HEK293 (cell line): Measurements from ENCODE around the gene GID8.

Experiments used
- CTCF ChIA-PET: fragments of 350-600 bp; formaldehyde crosslinking; extraction: SDS; loops from one replicate; lab custom pipeline; 2021; ENCODE audit warnings: antibody characterized with exemption; lab: Yijun Ruan, JAX
- POLR2A ChIA-PET: fragments of 300-600 bp; formaldehyde crosslinking; extraction: SDS; loops from one replicate; lab custom pipeline; 2020; ENCODE audit warnings: antibody characterized with exemption, inconsistent platforms; lab: Yijun Ruan, JAX
- H3K27ac ChIP-seq: fragments of 200-500 bp; sonication (Bioruptor generic); 2 replicates; pipeline ENCODE4 v1.5.1; 2014; ENCODE audit warnings: low read depth, low read length, control low read depth, inconsistent platforms; ENCODE audit errors: extremely low read depth
- H3K36me3 ChIP-seq, 2 experiments: fragments of 200-500 bp in 1 of 2; sonication (Bioruptor generic) in 1 of 2; 1 replicate in 1 of 2; 2 replicates in 1 of 2; pipeline ENCODE4 v1.5.1; 2014 to 2017; ENCODE audit warnings: inconsistent platforms in 2 of 2, low read length in 2 of 2; ENCODE audit not compliant: control insufficient read depth in 2 of 2, insufficient read depth in 1 of 2
- H3K4me1 ChIP-seq: fragments of 200-500 bp; sonication (Bioruptor generic); 2 replicates; pipeline ENCODE4 v1.5.1; 2014; ENCODE audit warnings: mild to moderate bottlenecking, low read length, inconsistent platforms; ENCODE audit not compliant: control insufficient read depth, insufficient read depth
- H3K4me3 ChIP-seq: 2 replicates; pipeline ENCODE4 v1.5.1; 2011; ENCODE audit warnings: low read depth, mild to moderate bottlenecking, control low read depth, low read length, moderate library complexity
- H3K9me3 ChIP-seq: fragments of 200-500 bp; sonication (Bioruptor generic); 2 replicates; pipeline ENCODE4 v1.5.1; 2014; ENCODE audit warnings: low read depth, low read length, inconsistent platforms; ENCODE audit not compliant: control insufficient read depth, insufficient read depth
- EGR2 ChIP-seq: fragments of 450-650 bp; formaldehyde crosslinking; IDR thresholded peaks from 2 replicates; pipeline ENCODE4 v1.5.1; 2016; ENCODE audit warnings: low read depth, missing biosample characterization, missing genetic modification characterization
- GLIS1 ChIP-seq: fragments of 450-650 bp; formaldehyde crosslinking; IDR thresholded peaks from 2 replicates; pipeline ENCODE4 v1.5.1; 2016; ENCODE audit warnings: missing biosample characterization, missing genetic modification characterization
- GLIS2 ChIP-seq: fragments of 450-650 bp; formaldehyde crosslinking; IDR thresholded peaks from 2 replicates; pipeline ENCODE4 v1.5.1; 2016; ENCODE audit warnings: missing biosample characterization, missing genetic modification characterization
- SP7 ChIP-seq: fragments of 450-650 bp; formaldehyde crosslinking; IDR thresholded peaks from 2 replicates; pipeline ENCODE4 v1.5.1; 2016; ENCODE audit warnings: missing biosample characterization, missing genetic modification characterization
- ZBTB20 ChIP-seq: fragments of 450-650 bp; formaldehyde crosslinking; IDR thresholded peaks from 2 replicates; pipeline ENCODE4 v1.5.1; 2016; ENCODE audit warnings: missing biosample characterization, missing genetic modification characterization
- ZBTB8A ChIP-seq: fragments of 450-650 bp; formaldehyde crosslinking; IDR thresholded peaks from 2 replicates; pipeline ENCODE4 v1.5.1; 2016; ENCODE audit warnings: missing biosample characterization, missing genetic modification characterization
- ZFHX2 ChIP-seq: fragments of 450-650 bp; formaldehyde crosslinking; conservative IDR thresholded peaks from 2 replicates; pipeline ENCODE4 v1.5.1; 2016; ENCODE audit warnings: missing biosample characterization, missing genetic modification characterization
- ZIC2 ChIP-seq: fragments of 450-650 bp; formaldehyde crosslinking; IDR thresholded peaks from 2 replicates; pipeline ENCODE4 v1.5.1; 2016; ENCODE audit warnings: missing biosample characterization, missing genetic modification characterization
- ZNF121 ChIP-seq: fragments of 450-650 bp; formaldehyde crosslinking; IDR thresholded peaks from 2 replicates; pipeline ENCODE4 v1.5.1; 2016; ENCODE audit warnings: missing biosample characterization, missing genetic modification characterization
- ZNF18 ChIP-seq: fragments of 450-650 bp; formaldehyde crosslinking; IDR thresholded peaks from 2 replicates; pipeline ENCODE4 v1.5.1; 2016; ENCODE audit warnings: missing biosample characterization, missing genetic modification characterization
- ZNF23 ChIP-seq: fragments of 450-650 bp; formaldehyde crosslinking; IDR thresholded peaks from 2 replicates; pipeline ENCODE4 v1.5.1; 2016; ENCODE audit warnings: missing biosample characterization, missing genetic modification characterization, borderline replicate concordance
- ZNF266 ChIP-seq: fragments of 450-650 bp; formaldehyde crosslinking; IDR thresholded peaks from 2 replicates; pipeline ENCODE4 v1.5.1; 2016; ENCODE audit warnings: missing biosample characterization, missing genetic modification characterization, low read depth
- ZNF274 ChIP-seq, 2 experiments: fragments of 200-500 bp in 1 of 2; fragments of 450-650 bp in 1 of 2; sonication (Bioruptor generic) in 1 of 2; formaldehyde crosslinking in 1 of 2; IDR thresholded peaks; 2 replicates each; pipeline versions ENCODE4 v1.5.1 to v1.6.1; 2014 to 2016; ENCODE audit warnings: borderline replicate concordance in 1 of 2, inconsistent platforms in 1 of 2, low read length in 1 of 2, missing biosample characterization in 1 of 2, missing genetic modification characterization in 1 of 2
- ZNF341 ChIP-seq: fragments of 450-650 bp; formaldehyde crosslinking; IDR thresholded peaks from 2 replicates; pipeline ENCODE4; 2016; ENCODE audit warnings: low read depth, missing biosample characterization, missing genetic modification characterization
- ZNF366 ChIP-seq: fragments of 450-650 bp; formaldehyde crosslinking; conservative IDR thresholded peaks from 2 replicates; pipeline ENCODE4 v1.5.1; 2016; ENCODE audit warnings: missing biosample characterization, missing genetic modification characterization
- ZNF423 ChIP-seq: fragments of 450-650 bp; formaldehyde crosslinking; IDR thresholded peaks from 2 replicates; pipeline ENCODE4 v1.5.1; 2016; ENCODE audit warnings: missing biosample characterization, missing genetic modification characterization
- ZNF510 ChIP-seq: fragments of 450-650 bp; formaldehyde crosslinking; IDR thresholded peaks from 2 replicates; pipeline ENCODE4 v1.5.1; 2018; ENCODE audit warnings: mild to moderate bottlenecking, missing genetic modification characterization, missing biosample characterization; ENCODE audit not compliant: insufficient replicate concordance
- ZNF548 ChIP-seq: fragments of 450-650 bp; formaldehyde crosslinking; IDR thresholded peaks from 2 replicates; pipeline ENCODE4 v1.5.1; 2016; ENCODE audit warnings: missing biosample characterization, missing genetic modification characterization
- ZNF560 ChIP-seq: fragments of 450-650 bp; formaldehyde crosslinking; IDR thresholded peaks from 2 replicates; pipeline ENCODE4 v1.5.1; 2017; ENCODE audit warnings: missing biosample characterization, missing genetic modification characterization, borderline replicate concordance
- ZNF561 ChIP-seq: fragments of 450-650 bp; IDR thresholded peaks from 2 replicates; pipeline ENCODE4 v1.5.1; 2018; ENCODE audit warnings: missing biosample characterization, missing genetic modification characterization, borderline replicate concordance
- ZNF624 ChIP-seq: fragments of 450-650 bp; formaldehyde crosslinking; IDR thresholded peaks from 2 replicates; pipeline ENCODE4 v1.5.1; 2017; ENCODE audit warnings: missing biosample characterization, missing genetic modification characterization
- ZNF654 ChIP-seq: fragments of 450-650 bp; formaldehyde crosslinking; IDR thresholded peaks from 2 replicates; pipeline ENCODE4 v1.5.1; 2016; ENCODE audit warnings: low read depth, missing biosample characterization, missing genetic modification characterization
- ZNF658 ChIP-seq: fragments of 450-650 bp; formaldehyde crosslinking; IDR thresholded peaks from 2 replicates; pipeline ENCODE4; 2016; ENCODE audit warnings: missing biosample characterization, missing genetic modification characterization
- ZSCAN18 ChIP-seq: fragments of 450-650 bp; formaldehyde crosslinking; IDR thresholded peaks from 2 replicates; pipeline ENCODE4 v1.5.1; 2016; ENCODE audit warnings: missing biosample characterization, missing genetic modification characterization
- ZSCAN30 ChIP-seq: fragments of 450-650 bp; IDR thresholded peaks from 2 replicates; pipeline ENCODE4 v1.5.1; 2018; ENCODE audit warnings: missing biosample characterization, mild to moderate bottlenecking, missing genetic modification characterization, moderate library complexity
- ZXDB ChIP-seq: fragments of 450-650 bp; formaldehyde crosslinking; IDR thresholded peaks from 2 replicates; pipeline ENCODE4 v1.5.1; 2016; ENCODE audit warnings: missing biosample characterization, missing genetic modification characterization
- TF ChIP-seq, protein P1 (sequence below): fragments of 450-650 bp; formaldehyde crosslinking; optimal IDR thresholded peaks from 2 replicates; pipeline ENCODE3; 2016; ENCODE audit warnings: missing biosample characterization, mild to moderate bottlenecking, missing genetic modification characterization
- TF ChIP-seq, protein P2 (sequence below): fragments of 450-650 bp; formaldehyde crosslinking; IDR thresholded peaks from 2 replicates; pipeline ENCODE4 v1.5.1; 2017; ENCODE audit warnings: missing biosample characterization, missing genetic modification characterization

The GID8 gene

GRCh38 chr20:62920039-62920645 is 17.8 kb upstream of the GID8 start:
- TF ChIP-seq ZBTB20 (tag by site-specific recombination) (no peak), ZNF266 (tag by site-specific recombination) (no peak), ZBTB8A (peak; percentile 38), ZNF18 (tag by site-specific recombination) (peak; percentile 78; the same call in 1 of the 2 replicates), ZNF658 (tag by site-specific recombination) (no peak), ZSCAN30 (tag by site-specific recombination) (peak; percentile 11; the same call in 1 of the 2 replicates), ZNF561 (tag by site-specific recombination) (0 out of 2 replicates have a peak, but pooled peaks have one; percentile 17), GLIS1 (tag by site-specific recombination) (peak; percentile 94), GLIS2 (peak; percentile 60), ZNF121 (tag by site-specific recombination) (no peak), ZNF341 (tag by site-specific recombination) (peak; percentile 84), SP7 (tag by site-specific recombination) (0 out of 2 replicates have a peak, but pooled peaks have one; percentile 20), ZNF654 (no peak), EGR2 (tag by site-specific recombination) (peak; percentile 28; the same call in 1 of the 2 replicates), ZNF366 (tag by site-specific recombination) (no peak), ZNF23 (tag by site-specific recombination) (no peak), ZNF548 (tag by site-specific recombination) (no peak), ZNF510 (tag by site-specific recombination) (no peak), ZNF274 (IDR thresholded peaks at IDR 0.05; ENCODE audit: low read length) (no peak), ZNF274 (tag by site-specific recombination; IDR thresholded peaks at IDR 0.05; ENCODE audit: borderline replicate concordance) (no peak), ZFHX2 (tag by site-specific recombination) (peak; percentile 61), ZNF423 (tag by site-specific recombination) (peak; percentile 62; the same call in 1 of the 2 replicates), ZIC2 (tag by site-specific recombination) (peak; percentile 97)
- TF ChIP-seq, protein P1, sequence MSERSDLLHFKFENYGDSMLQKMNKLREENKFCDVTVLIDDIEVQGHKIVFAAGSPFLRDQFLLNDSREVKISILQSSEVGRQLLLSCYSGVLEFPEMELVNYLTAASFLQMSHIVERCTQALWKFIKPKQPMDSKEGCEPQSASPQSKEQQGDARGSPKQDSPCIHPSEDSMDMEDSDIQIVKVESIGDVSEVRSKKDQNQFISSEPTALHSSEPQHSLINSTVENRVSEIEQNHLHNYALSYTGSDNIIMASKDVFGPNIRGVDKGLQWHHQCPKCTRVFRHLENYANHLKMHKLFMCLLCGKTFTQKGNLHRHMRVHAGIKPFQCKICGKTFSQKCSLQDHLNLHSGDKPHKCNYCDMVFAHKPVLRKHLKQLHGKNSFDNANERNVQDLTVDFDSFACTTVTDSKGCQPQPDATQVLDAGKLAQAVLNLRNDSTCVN (tag by site-specific recombination), result peak; percentile 2
- Histone ChIP-seq H3K4me3 (no peak overlapping the region), H3K4me1 (peaks cover 61% of the 10 kb centered on the region), H3K36me3 (no peaks in the 10 kb centered on the region), H3K27ac (no peak overlapping the region), H3K9me3 (no peaks in the 10 kb centered on the region)
- POLR2A ChIA-PET, result no interaction called here
- CTCF ChIA-PET, result interaction anchor here (0.6 to 3.6 kb wide), 9 partner anchors 8 to 397 kb away, joined by 3 to 33 read pairs (median 8); no protein-coding TSS in a partner anchor

DNA sequence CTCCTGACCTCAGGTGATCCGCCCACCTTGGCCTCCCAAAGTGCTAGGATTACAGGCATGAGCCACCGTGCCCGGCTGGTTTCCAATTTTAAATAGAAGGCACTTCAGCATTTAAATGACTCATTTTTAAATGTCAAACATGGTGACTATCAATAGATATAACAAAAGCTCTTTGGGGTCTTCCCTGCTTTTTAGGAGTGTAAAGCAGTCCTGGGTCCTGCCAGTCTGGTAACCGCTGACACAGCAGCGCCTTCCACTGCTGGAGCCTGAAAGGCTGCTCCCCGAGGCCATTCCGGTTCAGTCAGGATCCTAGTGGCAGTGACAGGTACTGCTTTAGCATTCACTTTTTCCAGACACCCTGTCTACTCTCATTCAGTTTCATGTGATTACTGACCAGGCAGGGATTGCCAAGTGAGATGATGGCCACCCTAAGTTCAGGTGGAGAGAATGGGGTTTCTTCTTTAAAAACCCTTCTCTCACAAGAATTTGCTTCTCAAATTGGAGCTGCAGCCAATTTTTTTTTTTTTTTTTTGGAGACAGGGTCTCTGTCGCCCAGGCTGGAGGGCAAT is 16.7 kb upstream of the GID8 start:
- Histone ChIP-seq H3K27ac (no peak overlapping the region), H3K36me3 (no peaks in the 10 kb centered on the region), H3K4me1 (peaks cover 52% of the 10 kb centered on the region), H3K9me3 (no peaks in the 10 kb centered on the region), H3K4me3 (no peak overlapping the region)
- POLR2A ChIA-PET, result no interaction called here
- CTCF ChIA-PET, result interaction anchor here (0.6 to 3.6 kb wide), 10 partner anchors 9 to 620 kb away, joined by 3 to 33 read pairs (median 6); no protein-coding TSS in a partner anchor
- TF ChIP-seq ZNF560 (tag by site-specific recombination) (no peak), ZNF18 (tag by site-specific recombination) (no peak), ZNF624 (tag by site-specific recombination) (no peak), ZFHX2 (tag by site-specific recombination) (peak; percentile 48; the same call in 1 of the 2 replicates), ZXDB (tag by site-specific recombination) (no peak), ZSCAN18 (tag by site-specific recombination) (no peak)
- TF ChIP-seq, protein P2, sequence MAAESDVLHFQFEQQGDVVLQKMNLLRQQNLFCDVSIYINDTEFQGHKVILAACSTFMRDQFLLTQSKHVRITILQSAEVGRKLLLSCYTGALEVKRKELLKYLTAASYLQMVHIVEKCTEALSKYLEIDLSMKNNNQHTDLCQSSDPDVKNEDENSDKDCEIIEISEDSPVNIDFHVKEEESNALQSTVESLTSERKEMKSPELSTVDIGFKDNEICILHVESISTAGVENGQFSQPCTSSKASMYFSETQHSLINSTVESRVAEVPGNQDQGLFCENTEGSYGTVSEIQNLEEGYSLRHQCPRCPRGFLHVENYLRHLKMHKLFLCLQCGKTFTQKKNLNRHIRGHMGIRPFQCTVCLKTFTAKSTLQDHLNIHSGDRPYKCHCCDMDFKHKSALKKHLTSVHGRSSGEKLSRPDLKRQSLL (tag by site-specific recombination), result peak; percentile 66; the same call in 1 of the 2 replicates
